HG02970 (cell line): ENCODE results near the gene CCDC149.

Source experiments
- ATAC-seq: cut with Tn5 transposase; IDR thresholded peaks from one replicate; pipeline ENCODE4 v1.9.1; 2021; ENCODE audit warnings: mild to moderate bottlenecking, moderate library complexity, moderate number of reproducible peaks; ENCODE audit not compliant: unreplicated experiment, low FRiP score

Gene CCDC149

GRCh38 chr4:24806206-24806990 lies 106.4 kb downstream of the CCDC149 start:
- ATAC-seq, result no peak

GRCh38 chr4:24805566-24805965 lies 107.3 kb downstream of the CCDC149 start:
- ATAC-seq, result no peak

GRCh38 chr4:24805067-24805466 lies 107.8 kb downstream of the CCDC149 start:
- no peak for ATAC-seq

- ATAC-seq, result no peak
These were observed 110.2 kb downstream of the CCDC149 start for GRCh38 chr4:24802648-24803047.

GRCh38 chr4:24801136-24801855 lies 111.5 kb downstream of the CCDC149 start:
- ATAC-seq, result no peak

- no peak for ATAC-seq
These were observed 112.4 kb downstream of the CCDC149 start for GRCh38 chr4:24800325-24800895.

GRCh38 chr4:24799544-24800324 lies 113.1 kb downstream of the CCDC149 start:
- ATAC-seq, result no peak

- ATAC-seq, result no peak
These were observed 113.7 kb downstream of the CCDC149 start for GRCh38 chr4:24799196-24799543.

- no peak for ATAC-seq
These were observed 114.7 kb downstream of the CCDC149 start for GRCh38 chr4:24798036-24798610.

- no peak for ATAC-seq
These were observed 116.2 kb downstream of the CCDC149 start for GRCh38 chr4:24796620-24797019.

- no peak for ATAC-seq
These were observed 117.0 kb downstream of the CCDC149 start for GRCh38 chr4:24795666-24796381.

- ATAC-seq, result no peak
These were observed 117.8 kb downstream of the CCDC149 start, which contains the start of gene SOD3 for GRCh38 chr4:24794916-24795665. TSS of gene SOD3 (plus strand) at chr4:24795573. CDS start at chr4:24799522, 3,949 bp downstream.

- ATAC-seq, result no peak
These were observed 118.4 kb downstream of the CCDC149 start for GRCh38 chr4:24794480-24794879.

GRCh38 chr4:24794051-24794450 lies 118.8 kb downstream of the CCDC149 start:
- no peak for ATAC-seq

GRCh38 chr4:24793219-24794005 lies 119.4 kb downstream of the CCDC149 start:
- no peak for ATAC-seq

- ATAC-seq, result no peak
These were observed 120.3 kb downstream of the CCDC149 start for GRCh38 chr4:24792552-24792951.

- ATAC-seq, result no peak
These were observed 121.8 kb downstream of the CCDC149 start for GRCh38 chr4:24791043-24791442.

- ATAC-seq, result no peak
These were observed 129.3 kb downstream of the CCDC149 start for GRCh38 chr4:24783506-24783905.
